Loucy (cell line): ENCODE results near the gene CLDND2.

Source experiments
- H2AFZ ChIP-seq: fragments of 200-600 bp; sonication (generic); 2 replicates; pipeline ENCODE4 v1.6.0; 2016; ENCODE audit warnings: antibody characterized with exemption, mild to moderate bottlenecking, low read length, moderate library complexity
- H3F3A ChIP-seq: fragments of 200-600 bp; 2 replicates; pipeline ENCODE4 v1.6.0; 2016; ENCODE audit warnings: antibody characterized with exemption, low read depth, mild to moderate bottlenecking
- H3K27me3 ChIP-seq: fragments of 200-600 bp; sonication (generic); 2 replicates; pipeline ENCODE4 v1.6.1; 2014; ENCODE audit warnings: low read length, mild to moderate bottlenecking; ENCODE audit not compliant: insufficient read depth, poor library complexity, severe bottlenecking
- H3K36me3 ChIP-seq: fragments of 200-600 bp; sonication (generic); 2 replicates; pipeline ENCODE4 v1.6.1; 2016; ENCODE audit warnings: low read length; ENCODE audit not compliant: insufficient read depth
- H3K4me1 ChIP-seq: fragments of 200-600 bp; sonication (generic); 2 replicates; pipeline ENCODE4 v1.5.1; 2014; ENCODE audit warnings: low read length, mild to moderate bottlenecking; ENCODE audit not compliant: insufficient read depth, poor library complexity, severe bottlenecking
- H3K4me2 ChIP-seq: fragments of 200-600 bp; sonication (generic); 2 replicates; pipeline ENCODE4 v1.6.0; 2014; ENCODE audit warnings: antibody characterized with exemption, low read length, low read depth, mild to moderate bottlenecking; ENCODE audit not compliant: poor library complexity, severe bottlenecking
- H3K4me3 ChIP-seq: fragments of 200-600 bp; sonication (generic); 2 replicates; pipeline ENCODE4 v1.5.1; 2014; ENCODE audit warnings: low read length, mild to moderate bottlenecking, mixed read lengths; ENCODE audit not compliant: poor library complexity, severe bottlenecking
- H3K79me2 ChIP-seq: fragments of 200-600 bp; sonication (generic); 2 replicates; pipeline ENCODE4 v1.6.1; 2014; ENCODE audit warnings: low read length; ENCODE audit not compliant: insufficient read depth
- H3K9ac ChIP-seq: fragments of 200-600 bp; sonication (generic); 2 replicates; pipeline ENCODE4 v1.6.0; 2014; ENCODE audit warnings: mild to moderate bottlenecking, low read depth, low read length, moderate library complexity; ENCODE audit not compliant: poor library complexity, severe bottlenecking
- H3K9me2 ChIP-seq: fragments of 200-600 bp; sonication (generic); replicated peaks from 2 replicates; pipeline ENCODE4 v1.6.1; 2016; ENCODE audit warnings: low read depth, low read length, mixed read lengths
- H3K9me3 ChIP-seq: fragments of 200-600 bp; sonication (generic); 2 replicates; pipeline ENCODE4 v1.6.1; 2014; ENCODE audit warnings: mild to moderate bottlenecking, antibody characterized with exemption, low read length, low read depth; ENCODE audit not compliant: insufficient read depth
- H4K20me1 ChIP-seq: fragments of 200-600 bp; sonication (generic); 2 replicates; pipeline ENCODE4 v1.6.0; 2014; ENCODE audit warnings: antibody characterized with exemption, low read length, mild to moderate bottlenecking; ENCODE audit not compliant: insufficient read depth, poor library complexity, severe bottlenecking
- EZH2phosphoT487 ChIP-seq: fragments of 200-600 bp; IDR thresholded peaks from 2 replicates; pipeline ENCODE4 v1.6.1; 2018; ENCODE audit warnings: antibody characterized with exemption, mild to moderate bottlenecking, moderate library complexity, borderline replicate concordance
- TF ChIP-seq, protein P1 (sequence below): fragments of 200-600 bp; sonication (generic); conservative IDR thresholded peaks from 2 replicates; pipeline ENCODE4 v1.5.1; 2014; ENCODE audit warnings: mild to moderate bottlenecking, antibody characterized with exemption, low read length

CLDND2 gene

GRCh38 chr19:51346742-51347141, 22.1 kb downstream of the CLDND2 start:
- Histone ChIP-seq H3F3A (no peaks in the 10 kb centered on the region), H3K4me2 (no peak overlapping the region), H3K36me3 (no peaks in the 10 kb centered on the region), H3K9ac (no peak overlapping the region), H3K4me1 (no peaks in the 10 kb centered on the region), H3K27me3 (no peaks in the 10 kb centered on the region), H2AFZ (no peak overlapping the region), H4K20me1 (no peaks in the 10 kb centered on the region), H3K4me3 (no peak overlapping the region), H3K79me2 (no peaks in the 10 kb centered on the region), H3K9me3 (no peaks in the 10 kb centered on the region), H3K9me2 (no peaks in the 10 kb centered on the region)
- no peak for TF ChIP-seq EZH2phosphoT487
- TF ChIP-seq, protein P1, sequence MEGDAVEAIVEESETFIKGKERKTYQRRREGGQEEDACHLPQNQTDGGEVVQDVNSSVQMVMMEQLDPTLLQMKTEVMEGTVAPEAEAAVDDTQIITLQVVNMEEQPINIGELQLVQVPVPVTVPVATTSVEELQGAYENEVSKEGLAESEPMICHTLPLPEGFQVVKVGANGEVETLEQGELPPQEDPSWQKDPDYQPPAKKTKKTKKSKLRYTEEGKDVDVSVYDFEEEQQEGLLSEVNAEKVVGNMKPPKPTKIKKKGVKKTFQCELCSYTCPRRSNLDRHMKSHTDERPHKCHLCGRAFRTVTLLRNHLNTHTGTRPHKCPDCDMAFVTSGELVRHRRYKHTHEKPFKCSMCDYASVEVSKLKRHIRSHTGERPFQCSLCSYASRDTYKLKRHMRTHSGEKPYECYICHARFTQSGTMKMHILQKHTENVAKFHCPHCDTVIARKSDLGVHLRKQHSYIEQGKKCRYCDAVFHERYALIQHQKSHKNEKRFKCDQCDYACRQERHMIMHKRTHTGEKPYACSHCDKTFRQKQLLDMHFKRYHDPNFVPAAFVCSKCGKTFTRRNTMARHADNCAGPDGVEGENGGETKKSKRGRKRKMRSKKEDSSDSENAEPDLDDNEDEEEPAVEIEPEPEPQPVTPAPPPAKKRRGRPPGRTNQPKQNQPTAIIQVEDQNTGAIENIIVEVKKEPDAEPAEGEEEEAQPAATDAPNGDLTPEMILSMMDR: peak; percentile 40

DNA sequence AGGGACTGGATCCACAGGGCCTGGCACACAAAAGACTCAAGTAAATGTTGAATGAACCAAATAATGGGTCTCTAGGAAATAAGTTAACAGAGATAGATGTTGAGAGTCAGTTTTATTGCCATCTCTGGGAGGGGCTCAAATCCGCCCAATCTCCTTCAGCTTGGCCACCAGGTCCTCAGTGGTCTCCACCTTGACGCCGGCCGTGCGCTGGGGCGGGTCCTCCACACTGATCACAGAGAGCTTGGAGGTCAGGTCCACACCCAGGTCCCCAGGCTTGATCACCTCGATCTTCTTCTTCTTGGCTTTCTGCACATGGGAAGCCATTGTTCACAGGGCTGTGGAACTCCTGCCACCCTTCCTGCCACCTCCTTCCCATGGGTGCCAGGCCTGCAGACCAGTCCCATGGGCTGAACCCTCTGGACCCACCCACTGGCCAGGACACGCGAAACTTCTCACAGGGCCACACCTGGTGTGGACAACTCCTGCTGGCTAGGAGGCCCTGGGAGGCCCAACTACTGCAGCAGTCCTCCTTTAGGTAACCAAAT, 23.7 kb downstream of the CLDND2 start:
- Histone ChIP-seq H3K27me3 (no peaks in the 10 kb centered on the region), H3K4me2 (no peak overlapping the region), H4K20me1 (no peaks in the 10 kb centered on the region), H3K9ac (no peak overlapping the region), H3K9me3 (no peaks in the 10 kb centered on the region), H3K9me2 (no peaks in the 10 kb centered on the region), H3K4me3 (no peak overlapping the region), H3F3A (no peaks in the 10 kb centered on the region), H3K4me1 (no peaks in the 10 kb centered on the region), H2AFZ (no peak overlapping the region), H3K79me2 (no peaks in the 10 kb centered on the region), H3K36me3 (no peaks in the 10 kb centered on the region)
- no peak for TF ChIP-seq EZH2phosphoT487
- TF ChIP-seq, protein P1: no peak

DNA sequence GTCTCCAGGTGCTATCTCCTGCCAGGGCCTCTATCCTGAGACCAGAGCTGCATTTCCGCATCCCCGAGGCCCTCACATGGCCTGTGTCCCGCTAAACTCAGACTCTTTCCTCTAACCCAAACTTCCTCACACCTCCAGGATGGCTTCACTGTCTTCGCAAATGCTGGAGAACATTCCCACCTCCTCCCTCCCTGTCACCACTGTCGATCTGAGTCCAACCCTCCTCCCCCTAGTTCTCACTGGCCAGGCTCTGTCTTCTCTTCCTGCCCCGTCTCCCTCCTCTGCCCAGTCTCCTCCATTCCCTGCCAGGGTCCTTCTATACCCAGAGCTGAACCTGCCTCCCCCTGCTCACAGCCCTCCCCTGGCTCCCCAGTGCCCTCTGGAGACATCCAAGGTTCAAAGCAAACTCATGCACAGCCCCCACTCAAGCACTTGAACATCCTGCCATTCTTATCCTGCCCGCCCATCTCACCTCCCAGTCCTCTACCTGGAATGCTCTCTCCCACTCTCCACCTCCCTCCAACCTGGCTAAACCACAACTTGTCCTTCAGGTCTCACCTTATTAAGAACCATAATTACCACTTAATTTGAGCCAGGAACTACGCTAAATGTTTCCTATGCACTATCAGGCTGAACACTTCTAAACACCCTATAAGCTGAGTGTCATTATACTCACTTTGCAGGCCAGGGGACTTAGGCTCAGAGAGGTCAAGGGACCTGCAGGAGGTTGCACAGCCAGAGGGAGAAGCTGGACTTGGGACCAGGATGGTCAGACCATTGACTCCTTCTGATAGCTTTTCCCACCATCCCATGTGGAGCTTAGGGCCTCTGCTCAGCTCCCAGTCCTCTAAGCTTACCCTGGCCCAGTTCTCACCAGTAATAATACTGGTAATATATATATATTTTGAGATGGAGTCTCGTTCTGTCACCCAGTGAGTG, 25.9 kb downstream of the CLDND2 start:
- no peak overlapping the region for H3K4me3 ChIP-seq
- H3K9me3 ChIP-seq: no peaks in the 10 kb centered on the region
- H3K36me3 ChIP-seq: no peaks in the 10 kb centered on the region
- H2AFZ ChIP-seq: no peak overlapping the region
- TF ChIP-seq EZH2phosphoT487: no peak
- TF ChIP-seq, protein P1: no peak
- no peaks in the 10 kb centered on the region for H3K79me2 ChIP-seq
- no peak overlapping the region for H3K9ac ChIP-seq
- no peaks in the 10 kb centered on the region for H3F3A ChIP-seq
- H3K27me3 ChIP-seq: no peaks in the 10 kb centered on the region
- H3K9me2 ChIP-seq: no peaks in the 10 kb centered on the region
- H3K4me1 ChIP-seq: peaks cover 8% of the 10 kb centered on the region
- no peaks in the 10 kb centered on the region for H4K20me1 ChIP-seq
- no peak overlapping the region for H3K4me2 ChIP-seq
